K562 (cell line): ENCODE results near the gene PLAAT4. TPM values are rescaled to one million over a fixed set of nuclear protein-coding genes. Genes with fewer than 3 reads are reported as not detected.

Source experiments
- BRD4 ChIP-seq: fragments of 200-600 bp; sonication (generic); IDR thresholded peaks from 2 replicates; pipeline ENCODE4 v1.6.1; 2017; ENCODE audit warnings: inconsistent platforms
- CBFA2T2 ChIP-seq: fragments of 450-650 bp; conservative IDR thresholded peaks from 2 replicates; pipeline ENCODE4 v1.6.1; 2017; ENCODE audit warnings: mild to moderate bottlenecking
- CBX2 ChIP-seq: fragments of 200-600 bp; sonication (generic); IDR thresholded peaks from one replicate; pipeline ENCODE4 v1.6.1; 2012; ENCODE audit warnings: mild to moderate bottlenecking, low read length, inconsistent platforms; ENCODE audit not compliant: insufficient read depth, poor library complexity, severe bottlenecking
- CBX5 ChIP-seq: IDR thresholded peaks from 2 replicates; pipeline ENCODE4 v1.6.1; 2014; ENCODE audit warnings: low read depth, borderline replicate concordance
- E2F3 ChIP-seq: fragments of 250-450 bp; sonication (Bioruptor Pico); IDR thresholded peaks from 2 replicates; pipeline ENCODE4 v1.4.0; 2020; ENCODE audit warnings: mild to moderate bottlenecking
- ETS1 ChIP-seq: conservative IDR thresholded peaks from 2 replicates; pipeline ENCODE4 v1.6.1; 2011; ENCODE audit warnings: low read depth, mild to moderate bottlenecking, low read length; ENCODE audit not compliant: control insufficient read depth
- HEY1 ChIP-seq: fragments of 250-450 bp; sonication (Bioruptor Pico); IDR thresholded peaks from 2 replicates; pipeline ENCODE4 v1.5.0; 2020; ENCODE audit warnings: mild to moderate bottlenecking, moderate library complexity, borderline replicate concordance
- HNRNPK ChIP-seq: fragments of 200-400 bp; formaldehyde crosslinking; IDR thresholded peaks from one replicate; pipeline ENCODE4 v1.6.1; 2018; ENCODE audit warnings: mild to moderate bottlenecking, low read depth, low read length; ENCODE audit not compliant: poor library complexity, severe bottlenecking
- IRF9 ChIP-seq: fragments of 450-650 bp; IDR thresholded peaks from 2 replicates; pipeline ENCODE4 v1.6.1; 2016; ENCODE audit warnings: missing biosample characterization, missing genetic modification characterization
- MAX ChIP-seq: sonication (generic); formaldehyde crosslinking; IDR thresholded peaks from 2 replicates; pipeline ENCODE4 v1.9.0; 2022; ENCODE audit warnings: mild to moderate bottlenecking, missing genetic modification reagents
- MEF2D ChIP-seq: conservative IDR thresholded peaks from 2 replicates; pipeline ENCODE4 v1.6.1; 2016; ENCODE audit warnings: low read depth, missing genetic modification characterization, missing compliant biosample characterization
- PATZ1 ChIP-seq: fragments of 250-450 bp; sonication (Bioruptor Pico); IDR thresholded peaks from 2 replicates; pipeline ENCODE4 v1.5.0; 2020; ENCODE audit warnings: mild to moderate bottlenecking, borderline replicate concordance
- PTBP1 ChIP-seq: fragments of 200-400 bp; formaldehyde crosslinking; IDR thresholded peaks from 2 replicates; pipeline ENCODE4 v1.6.1; 2017; ENCODE audit warnings: low read depth, low read length
- RAD21 ChIP-seq, 2 experiments: fragments of 250-450 bp in 1 of 2; fragments of 450-650 bp in 1 of 2; sonication (Bioruptor Pico) in 1 of 2; formaldehyde crosslinking in 1 of 2; IDR thresholded peaks in 1 of 2; conservative IDR thresholded peaks in 1 of 2; 2 replicates each; pipeline versions ENCODE4 v1.4.0 to v1.8.0; 2020 to 2022; ENCODE audit warnings: mild to moderate bottlenecking in 2 of 2, moderate library complexity in 1 of 2
- RBM14 ChIP-seq: fragments of 200-400 bp; formaldehyde crosslinking; IDR thresholded peaks from 2 replicates; pipeline ENCODE4 v1.6.1; 2018; ENCODE audit warnings: low read depth, mild to moderate bottlenecking, low read length, moderate library complexity, borderline replicate concordance; ENCODE audit not compliant: insufficient read depth
- SMARCB1 ChIP-seq: IDR thresholded peaks from 2 replicates; pipeline ENCODE4 v1.6.1; 2011; ENCODE audit warnings: improper control_type of control experiment, low read depth; ENCODE audit not compliant: insufficient read length
- SMARCE1 ChIP-seq: fragments of 450-650 bp; IDR thresholded peaks from 2 replicates; pipeline ENCODE4 v1.7.1; 2016; ENCODE audit warnings: mild to moderate bottlenecking
- TAF15 ChIP-seq: fragments of 200-400 bp; formaldehyde crosslinking; IDR thresholded peaks from 2 replicates; pipeline ENCODE4 v1.6.1; 2017; ENCODE audit warnings: mild to moderate bottlenecking, low read depth, low read length, moderate library complexity
- TBL1XR1 ChIP-seq, 2 experiments: IDR thresholded peaks; 2 replicates each; pipeline ENCODE4 v1.6.1; 2012; ENCODE audit warnings: improper control_type of control experiment in 2 of 2, low read length in 2 of 2, mild to moderate bottlenecking in 1 of 2
- TCF3 ChIP-seq: sonication (generic); formaldehyde crosslinking; IDR thresholded peaks from 2 replicates; pipeline ENCODE4 v1.4.0; 2020; ENCODE audit warnings: mild to moderate bottlenecking, missing genetic modification reagents
- ZBTB7A ChIP-seq: IDR thresholded peaks from 2 replicates; pipeline ENCODE4 v1.6.1; 2011; ENCODE audit warnings: low read depth, mild to moderate bottlenecking, low read length, moderate library complexity, borderline replicate concordance; ENCODE audit not compliant: control insufficient read depth
- ZNF184 ChIP-seq: sonication (generic); formaldehyde crosslinking; IDR thresholded peaks from 2 replicates; pipeline ENCODE4 v1.5.0; 2020; ENCODE audit warnings: missing genetic modification reagents
- polyA plus RNA-seq, 8 experiments: library from polyadenylated mRNA; depleted of rRNA in 4 of 8; stranded (reverse) in 5 of 8; unstranded in 3 of 8; fragments of >200 nt; fragmentation: Nextera tagmentation in 2 of 8; fragmentation: Illumina TruSeq in 1 of 8; extraction: Ambion mirVana in 2 of 8; extraction: Trizol in 1 of 8; gene quantifications; 2 replicates each; pipeline versions ENCODE4 v1.2.1 to v1.2.3, GENCODE V29; 2011 to 2014; ENCODE audit warnings: inconsistent platforms in 1 of 8, missing spikeins in 1 of 8
- total RNA-seq, 7 experiments: library from RNA; depleted of rRNA in 6 of 7; stranded (reverse); fragments of >200 nt in 6 of 7; fragmentation: Illumina TruSeq in 2 of 7; extraction: Trizol in 2 of 7; gene quantifications; 2 replicates each; pipeline versions ENCODE4 v1.2.1 to v1.2.3, GENCODE V29; 2011 to 2021; ENCODE audit warnings: low replicate concordance in 1 of 7

Gene PLAAT4
- total and polyA plus RNA-seq, 9 of the 15 experiments (the other 6 are each of a cell fraction or from before 2014, with no cell fraction given): 0.54 to 3.0 (median 1.3) TPM; not detected in 1

- TF ChIP-seq CBX5: no peak
- no peak; the same call in 1 of the 2 replicates for TF ChIP-seq MAX (CRISPR knock-in tag)
- TF ChIP-seq SMARCE1: peak; percentile 33; the same call in 1 of the 2 replicates
- no peak for TF ChIP-seq HEY1 (CRISPR knock-in tag)
- TF ChIP-seq CBX2: no peak
- peak; percentile 27; the same call in 1 of the 2 replicates for TF ChIP-seq TCF3
- no peak for TF ChIP-seq PATZ1 (CRISPR knock-in tag)
- TF ChIP-seq HNRNPK: no peak
- TF ChIP-seq MEF2D (tag): peak; percentile 19; the same call in 1 of the 2 replicates
- TF ChIP-seq ZBTB7A: no peak; the same call in 1 of the 2 replicates
- no peak for TF ChIP-seq RBM14
- TF ChIP-seq TAF15: no peak
- TF ChIP-seq TBL1XR1 (IDR thresholded peaks at IDR 0.05; ENCODE audit: low read length in 2 of 2): peak in 1 of 2 experiments; percentile 83; a peak in 2 of 4 replicates
- TF ChIP-seq SMARCB1: no peak
- TF ChIP-seq PTBP1: no peak
- TF ChIP-seq BRD4: no peak
- TF ChIP-seq ETS1: no peak
- no peak for TF ChIP-seq ZNF184
- peak; percentile 47; the same call in 1 of the 2 replicates for TF ChIP-seq CBFA2T2
- no peak; the same call in none of the 2 replicates for TF ChIP-seq IRF9 (tag)
- TF ChIP-seq E2F3 (CRISPR knock-in tag): 0 out of 2 replicates have a peak, but pooled peaks have one; percentile 14
- TF ChIP-seq RAD21 (CRISPR knock-in tag; conservative IDR thresholded peaks at IDR 0.05 in 1 of 2, IDR thresholded peaks at IDR 0.05 in 1 of 2): peak; percentile 20 to 42
Observed at GRCh38 chr11:63573881-63574855, 37.6 kb downstream of the PLAAT4 start (continued).
